ENCODE results near the gene AGRN.
"Not testable (repeated sequence)": the region's sequence is repeated elsewhere in the genome, so short reads cannot be mapped to it uniquely, and the experiment has no call there.

AGRN gene

DNA sequence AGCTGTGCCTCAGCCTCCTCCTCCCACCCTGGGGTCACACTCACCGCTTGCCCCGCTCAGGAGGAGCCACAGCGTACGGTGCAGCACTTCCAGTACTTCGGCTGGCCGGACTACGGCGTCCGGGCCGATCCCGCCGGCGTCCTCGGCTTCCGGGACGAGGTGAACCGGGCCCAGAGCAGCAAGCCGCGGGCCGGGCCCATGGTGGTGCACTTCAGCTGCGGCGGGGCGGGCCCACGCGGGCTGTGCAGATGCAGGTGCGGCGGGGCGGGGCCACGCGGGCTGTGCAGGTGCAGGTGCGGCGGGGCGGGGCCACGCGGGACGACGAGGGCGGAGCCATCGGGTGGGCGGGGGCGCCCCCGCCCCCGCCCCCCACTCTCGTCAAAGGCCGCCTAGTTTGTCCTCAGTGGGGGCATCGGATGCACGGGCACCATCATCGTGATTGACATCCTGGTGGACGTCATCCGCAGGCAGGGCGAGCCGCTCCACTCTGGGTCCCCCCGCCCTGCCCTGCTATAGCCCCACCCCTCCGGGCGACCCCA lies 48.7 kb downstream of the AGRN start:
- DNase-seq = peak; percentile 75

DNA sequence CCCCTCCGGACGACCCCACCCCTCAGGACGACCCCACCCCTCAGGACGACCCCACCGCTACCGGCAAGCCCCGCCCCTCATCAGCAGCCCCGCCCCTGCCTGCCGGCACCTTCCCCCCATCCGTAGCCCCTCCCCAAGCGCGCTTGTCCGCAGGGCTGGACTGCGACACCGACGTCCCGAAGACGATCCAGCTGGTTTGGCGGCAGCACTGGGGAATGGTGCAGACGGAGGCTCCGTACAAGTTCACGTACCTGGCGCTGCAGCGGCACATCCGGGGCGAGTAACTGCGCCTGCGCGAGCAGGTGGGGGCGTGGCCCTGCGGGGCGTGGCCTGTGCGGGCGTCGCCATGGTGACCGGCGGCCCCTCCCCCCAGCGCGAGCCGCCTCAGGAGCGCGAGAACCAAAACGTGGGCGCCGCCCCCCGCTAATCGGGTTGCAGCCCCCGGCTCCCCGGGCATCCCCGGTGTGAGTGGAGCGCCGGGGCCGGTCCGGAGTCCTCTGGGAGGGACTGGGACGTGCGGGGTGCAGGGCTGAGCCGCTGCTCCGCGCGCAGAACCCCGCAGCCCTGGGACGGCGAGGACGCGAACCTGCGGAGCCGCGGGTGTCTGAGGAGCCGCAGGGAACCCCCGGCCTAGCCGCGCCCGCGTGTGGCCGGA lies 49.3 kb downstream of the AGRN start:
- peak; percentile 92 for DNase-seq

DNA sequence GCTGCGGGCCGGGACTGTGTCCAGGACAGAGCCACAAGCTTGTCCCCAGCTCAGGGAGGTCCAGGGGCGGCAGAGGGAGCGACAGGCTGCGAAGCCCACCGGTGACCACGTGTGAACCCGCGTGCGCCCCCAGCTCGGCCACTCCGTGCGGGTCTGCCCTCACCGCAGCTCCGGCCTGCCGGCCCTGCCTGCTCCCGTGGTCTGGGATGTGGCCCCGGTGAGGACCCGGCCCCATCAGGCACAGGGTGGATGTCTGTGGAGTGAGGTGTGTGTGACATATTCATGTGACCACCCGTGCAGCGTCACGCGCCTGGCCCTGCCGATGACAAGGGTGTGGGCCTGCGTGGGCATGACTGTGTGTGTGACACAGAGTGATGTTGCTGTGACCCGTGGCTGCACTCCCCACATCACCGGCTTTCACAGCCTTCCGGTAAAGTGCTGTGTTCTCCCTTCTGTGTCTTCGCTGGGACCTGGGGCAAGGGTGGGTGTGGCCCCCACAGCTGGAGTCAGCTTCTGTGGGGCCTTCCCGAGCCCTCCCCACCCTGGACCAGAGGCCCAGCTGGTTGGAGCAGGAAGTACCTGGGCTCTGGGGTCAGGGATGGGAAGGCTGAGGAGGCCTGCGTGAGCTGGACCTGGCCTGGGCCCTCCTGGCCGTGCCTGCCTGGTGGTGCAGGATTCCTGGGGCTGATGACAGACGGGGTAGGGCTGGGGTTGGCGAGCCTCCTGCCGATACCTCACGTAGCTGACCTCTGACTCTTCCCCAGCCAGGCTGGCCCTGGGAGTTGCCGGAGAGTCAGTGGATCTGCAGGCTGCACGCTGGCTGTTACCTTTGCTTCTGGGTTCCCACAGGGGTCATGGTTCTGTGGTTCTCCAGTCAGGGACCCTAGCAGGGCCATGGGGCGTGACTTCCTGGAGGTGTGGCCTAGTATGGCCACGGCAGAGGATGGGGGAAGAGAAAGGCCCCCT lies 50.1 kb downstream of the AGRN start:
- DNase-seq = peak; percentile 85

DNA sequence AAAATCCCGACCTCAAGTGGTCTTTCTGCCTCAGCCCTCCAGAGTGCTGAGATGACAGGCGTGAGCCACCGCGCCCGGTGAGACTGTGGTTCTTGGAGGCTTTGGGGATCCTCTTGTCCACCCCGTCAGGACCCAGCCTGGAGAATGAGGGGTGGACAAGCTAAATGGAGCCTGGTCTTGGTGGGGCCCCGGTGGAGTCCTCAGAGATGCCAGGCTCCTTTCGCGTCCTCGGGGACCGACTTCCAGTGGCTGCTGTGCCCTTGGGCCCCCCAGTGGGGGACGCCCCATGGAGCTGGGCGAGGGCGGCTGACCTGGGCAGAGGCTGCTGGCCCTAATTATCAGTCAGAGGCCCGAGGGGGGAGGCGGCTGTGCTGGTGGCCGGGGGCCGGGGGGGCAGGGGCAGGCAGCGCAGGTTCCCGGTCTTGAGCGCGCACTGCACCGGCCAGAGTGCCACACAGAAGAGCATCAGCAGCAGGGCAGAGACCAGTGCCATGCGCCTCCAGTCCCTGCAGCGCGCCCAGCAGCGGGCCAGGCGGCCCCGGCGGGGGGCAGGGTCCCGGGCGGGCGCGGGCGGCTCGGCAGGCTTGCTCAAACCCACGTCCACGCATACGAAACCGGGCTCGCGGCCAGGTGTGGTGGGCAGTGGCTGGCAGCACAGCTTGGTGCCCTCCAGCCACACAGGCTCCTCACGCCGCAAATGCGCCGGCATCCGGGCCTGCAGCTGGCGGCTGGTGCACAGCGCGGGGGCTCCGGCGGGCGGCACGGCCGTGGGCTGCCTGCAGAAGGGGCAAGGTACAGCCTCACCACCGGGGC lies 51.8 kb downstream of the AGRN start:
- no peak for DNase-seq

DNA sequence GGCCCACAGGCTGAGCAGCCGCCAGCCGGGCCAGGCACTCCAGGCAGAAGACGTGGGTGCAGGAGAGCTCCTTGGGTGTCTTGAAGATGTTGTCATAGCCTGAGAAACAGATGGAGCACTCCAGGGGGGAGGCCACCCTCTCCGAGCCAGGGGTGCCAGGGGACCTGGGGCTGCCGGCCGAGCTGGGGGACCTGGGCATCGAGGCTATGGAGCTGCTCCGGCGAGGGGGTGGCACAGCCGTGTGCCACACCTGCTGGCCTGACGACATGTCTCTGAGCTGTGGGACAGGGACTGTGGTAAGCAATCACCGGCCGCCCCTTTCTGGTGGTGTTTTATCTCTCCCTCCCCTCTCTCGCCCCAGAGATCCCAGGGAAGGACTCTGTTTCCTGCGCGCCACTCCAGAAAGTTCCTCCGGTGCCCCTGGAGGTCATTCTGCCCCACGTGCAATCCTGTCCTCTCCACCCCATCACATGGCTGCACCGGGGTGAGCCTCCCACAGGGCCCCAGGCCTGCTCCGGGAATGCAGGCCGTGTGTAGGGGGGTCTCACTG lies 52.5 kb downstream of the AGRN start:
- no peak for DNase-seq

DNA sequence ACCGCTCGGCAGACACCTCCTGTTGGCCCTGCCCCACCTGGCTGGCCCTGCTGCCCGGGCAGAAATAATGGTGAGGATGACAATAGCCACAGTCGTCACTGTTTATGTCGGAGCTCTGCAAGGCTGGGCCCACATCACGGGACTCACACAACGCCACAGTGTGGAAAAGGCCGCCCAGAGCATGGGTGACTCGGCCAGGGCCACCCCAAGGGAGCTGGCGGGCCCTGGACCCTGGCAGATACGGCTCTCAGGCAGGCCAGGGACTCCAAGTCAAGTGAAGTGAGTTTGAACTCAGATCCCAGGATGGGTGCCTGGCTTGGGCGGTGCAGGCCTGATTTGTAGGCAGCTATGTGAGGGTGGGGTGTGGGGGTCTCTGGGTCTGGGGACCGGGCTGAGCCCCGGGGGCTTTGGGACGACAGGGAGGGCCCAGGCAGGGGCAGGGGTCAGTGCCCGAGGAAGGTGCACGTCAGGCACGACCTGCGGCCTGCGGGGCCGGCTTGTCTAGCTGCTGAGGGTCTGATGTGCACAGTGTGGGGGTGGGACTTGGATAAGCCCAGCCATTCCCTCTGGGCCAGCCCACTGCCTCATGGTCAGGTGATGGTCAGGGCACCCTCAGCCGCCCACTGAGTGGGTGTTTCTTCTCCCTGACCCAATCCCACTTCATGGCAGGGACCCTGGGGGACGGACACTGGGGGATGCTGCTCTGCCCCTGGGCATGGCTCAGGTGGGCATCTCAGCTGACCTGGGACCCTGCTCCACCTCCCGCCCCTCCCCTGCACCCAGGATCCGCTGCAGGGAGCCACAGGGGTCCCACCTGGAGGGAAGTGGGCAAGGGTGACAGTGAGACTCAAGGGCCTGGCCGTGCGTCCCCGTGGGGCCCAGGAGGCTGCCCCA lies 53.2 kb downstream of the AGRN start:
- DNase-seq = no peak

DNA sequence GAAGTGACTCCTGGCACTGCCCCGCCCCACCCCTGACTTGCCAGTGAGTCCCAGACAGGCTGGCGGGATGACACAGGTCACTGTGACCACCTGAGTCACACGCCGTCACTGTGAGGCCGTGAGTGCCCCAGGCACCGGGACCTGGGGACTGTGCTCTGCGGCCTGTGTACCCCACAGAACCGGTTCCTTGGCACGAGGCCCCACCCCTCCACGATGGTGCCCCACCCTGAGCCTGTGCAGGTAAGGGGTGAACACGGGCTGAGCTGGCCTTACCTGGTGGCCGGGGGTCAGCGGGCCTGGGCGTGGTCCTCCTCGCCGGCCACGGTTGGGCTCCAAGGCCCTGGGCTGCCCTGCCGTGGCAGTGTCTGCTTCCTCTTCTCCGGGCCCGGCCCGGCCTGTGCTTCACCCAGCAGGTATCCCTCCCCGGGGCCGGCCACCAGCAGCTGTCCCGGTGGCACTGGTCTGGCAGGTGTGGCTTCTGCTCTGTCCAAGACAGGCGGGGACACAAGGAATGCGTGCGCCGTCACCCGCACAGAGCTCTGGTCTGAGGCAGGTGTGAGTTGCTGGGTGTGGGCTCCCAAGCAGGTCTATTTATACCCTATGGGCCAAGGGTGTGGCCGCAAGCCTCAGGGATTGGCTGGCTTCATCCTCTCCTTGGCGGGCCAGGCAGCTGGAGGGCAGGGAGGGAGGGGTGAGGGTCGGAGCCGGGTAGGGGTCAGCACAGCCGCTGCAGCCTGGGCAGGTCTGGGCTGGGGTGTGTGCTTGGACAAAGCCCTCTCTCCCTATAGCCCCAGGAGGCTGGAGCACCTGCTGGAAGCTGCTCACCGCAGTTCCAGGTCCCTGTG lies 54.0 kb downstream of the AGRN start, which contains the start of gene RNF223:
Gene RNF223 (minus strand): TSS at position 564 of the 845 bp plus-strand sequence. CDS start 1,740 bp downstream, outside the sequence.
- peak; percentile 77 for DNase-seq

DNA sequence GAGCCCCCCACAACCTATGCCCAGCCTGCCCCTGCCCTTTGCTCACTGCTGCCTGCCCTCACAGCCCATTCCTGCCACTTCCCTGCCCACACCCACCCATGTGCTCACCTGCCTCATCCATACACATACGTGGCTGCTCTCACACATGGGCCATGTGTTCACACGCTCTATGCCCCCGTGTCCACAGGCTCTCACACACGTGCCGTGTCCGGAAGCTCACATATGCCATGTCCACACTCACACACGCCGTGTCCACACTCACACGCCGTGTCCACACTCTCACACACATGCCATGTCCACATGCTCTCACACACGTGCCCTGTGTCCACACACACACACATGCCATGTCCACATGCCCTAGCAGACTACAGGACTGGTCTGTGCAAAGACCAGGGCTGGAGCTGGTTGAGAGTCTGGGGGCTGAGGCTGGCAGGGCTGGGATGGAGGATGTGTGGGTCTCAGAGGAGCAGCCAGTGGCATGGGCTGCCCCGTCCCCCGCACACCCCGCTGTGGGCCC lies 54.8 kb downstream of the AGRN start:
- DNase-seq = no peak

DNA sequence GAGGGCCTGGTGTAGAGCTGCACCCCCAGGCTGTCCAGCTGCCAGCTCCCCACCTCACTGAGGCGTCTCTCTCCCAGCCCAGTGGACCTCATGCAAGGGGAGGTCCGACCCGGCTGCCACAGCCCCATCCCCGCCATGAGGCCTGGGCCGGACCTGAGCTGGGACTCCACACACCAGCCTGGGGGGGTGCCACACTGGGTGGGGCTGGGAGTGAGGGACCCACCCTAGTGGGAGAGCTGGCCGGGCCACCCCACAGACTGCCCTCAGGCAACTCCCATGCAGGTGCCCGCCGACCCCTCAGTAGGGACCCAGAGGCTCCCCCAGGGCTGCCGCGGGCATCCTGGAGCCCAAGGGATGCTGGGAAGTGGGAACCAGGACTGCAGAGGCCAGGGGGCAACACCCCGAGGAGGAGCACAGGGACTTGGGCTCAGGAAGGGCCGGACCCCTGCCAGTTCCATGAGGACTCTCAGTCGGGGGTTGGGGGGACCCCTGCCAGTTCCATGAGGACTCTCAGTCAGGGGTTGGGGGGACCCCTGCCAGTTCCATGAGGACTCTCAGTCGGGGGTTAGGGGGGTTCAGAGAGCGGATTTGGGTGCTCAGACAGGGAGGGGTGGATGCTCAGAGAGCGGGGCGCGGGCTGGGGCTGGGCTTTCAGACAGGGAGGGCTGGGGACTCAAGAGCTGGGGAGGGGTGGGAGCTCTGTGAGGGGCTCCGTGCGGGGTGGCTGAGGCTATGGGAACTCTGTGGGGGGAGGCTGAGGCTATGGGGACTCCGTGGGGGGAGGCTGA lies 55.4 kb downstream of the AGRN start:
- DNase-seq = no peak

DNA sequence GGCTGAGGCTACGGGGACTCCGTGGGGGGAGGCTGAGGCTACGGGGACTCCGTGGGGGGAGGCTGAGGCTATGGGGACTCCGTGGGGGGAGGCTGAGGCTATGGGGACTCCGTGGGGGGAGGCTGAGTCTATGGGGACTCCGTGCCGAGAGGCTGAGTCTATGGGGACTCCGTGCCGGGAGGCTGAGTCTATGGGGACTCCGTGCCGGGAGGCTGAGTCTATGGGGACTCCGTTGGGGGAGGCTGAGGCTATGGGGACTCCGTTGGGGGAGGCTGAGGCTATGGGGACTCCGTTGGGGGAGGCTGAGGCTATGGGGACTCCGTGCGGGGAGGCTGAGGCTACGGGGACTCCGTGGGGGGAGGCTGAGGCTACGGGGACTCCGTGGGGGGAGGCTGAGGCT lies 57.5 kb downstream of the AGRN start:
- DNase-seq = not testable (repeated sequence)

DNA sequence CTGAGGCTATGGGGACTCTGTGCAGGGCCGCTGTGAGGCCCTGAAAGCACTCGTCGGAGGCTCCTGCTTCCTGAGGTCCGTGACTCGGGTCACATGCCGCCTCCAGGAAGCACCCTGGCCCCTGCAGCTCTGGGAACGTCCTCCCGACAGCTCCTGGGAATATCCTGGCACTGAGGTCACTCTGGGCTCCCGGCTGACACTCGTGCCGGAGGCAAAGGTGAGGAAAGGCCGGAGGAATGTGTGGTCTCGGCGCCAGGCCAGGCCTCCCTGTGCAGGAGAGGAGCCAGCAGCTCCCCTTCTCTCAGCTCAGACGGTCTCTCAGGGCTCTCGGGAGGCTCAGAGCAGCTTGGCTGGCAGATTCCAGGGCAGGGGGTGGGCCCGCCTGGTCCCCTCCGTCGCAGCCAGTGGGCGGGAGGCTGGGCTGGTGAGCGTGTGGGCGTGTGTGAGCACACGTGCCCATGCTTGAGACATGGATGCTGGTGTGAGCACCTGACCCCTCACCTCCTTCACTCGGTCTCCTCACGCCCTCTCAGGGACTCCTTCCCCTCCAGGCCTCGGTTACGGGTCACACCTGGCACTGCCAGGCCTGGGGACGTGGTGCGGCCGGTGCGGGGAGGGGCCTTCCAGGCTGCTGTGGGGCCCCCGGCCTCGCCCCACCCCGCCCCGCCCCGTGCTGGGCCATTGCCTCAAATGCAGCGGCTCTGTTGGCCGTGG lies 59.6 kb downstream of the AGRN start:
- peak; percentile 100 for DNase-seq

DNA sequence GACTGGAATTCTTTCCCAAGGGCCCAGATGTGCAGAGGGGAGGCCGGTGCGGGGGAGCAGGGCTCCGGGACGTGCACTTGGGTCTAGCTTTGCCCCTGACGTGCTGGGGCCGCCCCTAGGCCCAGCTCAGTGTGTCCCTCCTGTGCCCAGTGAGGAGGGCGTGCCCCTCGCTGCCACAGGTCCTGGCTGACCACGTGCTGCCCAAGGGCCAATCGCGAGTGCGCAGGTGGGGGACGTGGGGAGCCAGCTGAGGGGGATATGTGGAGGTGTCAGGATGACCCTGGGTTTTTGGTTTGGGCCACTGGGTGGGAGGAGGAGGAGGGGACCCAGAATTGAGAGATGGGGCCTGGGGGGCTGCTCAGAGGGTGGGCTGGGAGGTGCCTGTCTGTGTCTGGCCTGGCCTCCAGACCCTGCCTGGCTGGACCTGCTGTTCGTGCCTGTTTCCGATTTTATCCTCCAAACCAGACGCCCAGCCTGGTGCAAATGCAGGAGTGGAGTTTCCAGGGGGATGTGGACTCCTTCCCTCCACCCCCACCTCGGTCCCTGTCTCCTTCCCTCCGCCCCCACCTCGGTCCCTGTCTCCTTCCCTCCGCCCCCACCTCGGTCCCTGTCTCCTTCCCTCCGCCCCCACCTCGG lies 60.3 kb downstream of the AGRN start:
- peak; percentile 96 for DNase-seq

DNA sequence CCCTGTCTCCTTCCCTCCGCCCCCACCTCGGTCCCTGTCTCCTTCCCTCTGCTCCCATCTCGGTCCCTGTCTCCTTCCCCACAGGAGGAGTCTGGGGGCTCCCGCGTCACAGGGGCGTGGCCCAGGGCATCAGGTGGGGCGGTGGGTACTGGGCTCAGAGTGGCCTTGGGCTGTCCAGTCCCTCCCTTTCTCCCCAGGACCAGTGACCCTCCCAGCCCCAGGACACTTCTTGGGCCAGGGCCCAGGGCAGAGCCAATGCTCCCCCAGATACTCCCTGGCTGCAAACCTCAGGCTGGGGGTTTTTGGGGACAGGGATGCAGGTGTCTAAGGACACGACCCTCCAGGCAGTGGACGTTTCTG lies 61.0 kb downstream of the AGRN start:
- peak; percentile 71 for DNase-seq

DNA sequence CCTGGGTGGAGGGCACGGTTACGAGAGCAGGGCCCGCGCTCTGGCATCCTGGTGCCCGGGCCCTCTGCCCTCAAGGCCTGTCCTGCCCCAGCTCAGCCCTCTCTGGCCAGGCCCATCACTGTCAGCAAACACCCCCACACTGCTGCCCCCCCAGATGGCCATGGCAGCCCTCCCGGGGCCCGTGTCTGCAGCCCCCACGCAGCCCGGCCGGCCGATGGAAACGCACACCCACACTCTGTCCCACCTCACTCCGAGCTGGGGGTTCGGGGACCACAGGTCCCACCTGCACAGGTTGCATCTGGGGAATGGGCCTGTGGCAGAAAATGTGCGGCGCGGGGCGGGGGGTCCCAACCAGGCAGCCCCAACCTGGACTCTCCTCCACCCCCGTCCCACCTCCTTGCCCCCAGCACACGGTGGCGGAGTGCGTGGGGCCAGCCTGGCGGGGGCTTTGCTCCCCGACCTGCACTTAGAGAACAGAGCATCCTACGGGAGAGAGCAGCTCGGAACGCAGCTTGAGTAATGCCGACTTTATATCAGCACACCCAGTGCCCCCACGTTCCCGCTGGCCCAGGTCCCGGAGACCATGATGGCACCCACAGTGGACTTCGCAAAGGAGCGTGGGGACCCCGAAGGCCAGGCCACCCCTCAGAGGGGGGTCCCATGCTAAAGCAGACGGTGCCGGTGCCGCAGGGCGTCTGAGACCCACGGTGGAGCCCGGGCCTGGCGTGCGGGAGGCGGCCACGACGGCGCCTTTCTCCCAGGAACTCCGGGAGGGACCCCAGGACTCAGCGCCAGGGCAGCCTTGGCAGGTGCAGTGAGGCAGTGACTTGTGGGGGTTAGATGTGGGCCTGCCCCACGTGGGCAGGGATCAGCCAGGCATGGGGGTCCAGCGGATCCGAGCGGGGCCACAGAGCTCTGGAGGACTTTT lies 61.7 kb downstream of the AGRN start:
- peak; percentile 31 for DNase-seq

DNA sequence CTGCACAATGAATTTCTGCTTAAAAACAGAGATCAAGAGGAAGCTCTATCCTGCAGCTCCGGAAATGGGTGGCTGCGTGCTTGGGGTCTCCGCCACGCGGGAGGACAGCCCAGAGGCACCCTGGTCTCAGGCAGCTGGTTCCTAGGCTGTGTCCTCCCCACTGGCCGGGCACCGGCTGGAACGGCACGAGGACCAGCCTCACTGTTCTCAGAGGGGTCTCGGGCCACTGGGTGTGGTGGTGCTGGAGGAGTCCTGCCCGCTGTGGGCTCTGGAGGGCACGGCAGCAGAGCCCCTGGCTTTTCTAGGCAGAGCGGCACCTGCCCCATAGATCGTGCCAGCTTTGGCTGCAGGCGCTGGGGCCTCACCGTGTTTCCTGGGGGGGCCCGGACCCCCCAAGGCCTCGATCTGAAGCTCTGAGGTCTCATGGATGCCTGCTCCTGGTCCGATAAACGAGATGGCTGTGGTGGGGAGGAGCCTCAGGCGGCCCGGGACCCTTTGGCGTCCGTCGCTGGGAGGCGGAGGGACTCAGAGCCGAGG lies 62.4 kb downstream of the AGRN start:
- DNase-seq = peak; percentile 57

DNA sequence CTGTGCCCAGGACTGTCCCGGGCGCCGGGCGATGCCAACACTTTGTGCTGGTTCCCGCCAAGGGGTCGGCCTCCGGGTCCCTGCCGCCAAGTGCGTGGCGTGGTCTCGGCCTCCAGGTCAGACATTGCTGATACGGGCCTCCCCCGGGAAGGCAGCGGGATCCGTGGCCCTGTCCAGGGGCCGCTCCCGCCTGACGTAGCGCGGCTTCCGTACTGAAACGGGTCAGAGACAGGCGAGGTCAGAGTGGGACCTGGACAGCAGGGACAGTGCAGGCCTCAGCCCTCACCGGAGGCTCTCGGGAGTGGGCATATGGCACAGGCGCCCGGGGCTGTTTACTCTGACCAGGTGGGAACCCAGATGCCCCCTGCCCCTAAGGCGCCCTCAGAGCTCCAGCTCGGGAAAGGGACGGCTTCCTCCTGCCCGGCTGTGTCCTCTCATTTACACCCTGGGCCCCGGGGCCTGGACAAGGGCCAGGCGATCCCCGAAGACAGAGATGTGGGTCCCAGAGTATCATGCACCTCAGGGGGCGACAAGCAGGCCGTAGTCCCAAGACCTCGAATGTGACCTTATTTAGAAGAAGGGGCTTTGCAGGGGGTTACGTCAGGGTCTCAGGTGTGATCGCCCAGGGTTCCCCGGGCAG lies 63.0 kb downstream of the AGRN start:
- peak; percentile 50 for DNase-seq
